ENCODE results near the gene IRF9. TPM values are rescaled to one million over a fixed set of nuclear protein-coding genes. Genes with fewer than 3 reads are reported as not detected.

Gene IRF9
- total and polyA plus RNA-seq, 2 of the 13 experiments (the other 11 are each of a cell fraction or from before 2014, with no cell fraction given), result 14.9 to 49.7 TPM

DNA sequence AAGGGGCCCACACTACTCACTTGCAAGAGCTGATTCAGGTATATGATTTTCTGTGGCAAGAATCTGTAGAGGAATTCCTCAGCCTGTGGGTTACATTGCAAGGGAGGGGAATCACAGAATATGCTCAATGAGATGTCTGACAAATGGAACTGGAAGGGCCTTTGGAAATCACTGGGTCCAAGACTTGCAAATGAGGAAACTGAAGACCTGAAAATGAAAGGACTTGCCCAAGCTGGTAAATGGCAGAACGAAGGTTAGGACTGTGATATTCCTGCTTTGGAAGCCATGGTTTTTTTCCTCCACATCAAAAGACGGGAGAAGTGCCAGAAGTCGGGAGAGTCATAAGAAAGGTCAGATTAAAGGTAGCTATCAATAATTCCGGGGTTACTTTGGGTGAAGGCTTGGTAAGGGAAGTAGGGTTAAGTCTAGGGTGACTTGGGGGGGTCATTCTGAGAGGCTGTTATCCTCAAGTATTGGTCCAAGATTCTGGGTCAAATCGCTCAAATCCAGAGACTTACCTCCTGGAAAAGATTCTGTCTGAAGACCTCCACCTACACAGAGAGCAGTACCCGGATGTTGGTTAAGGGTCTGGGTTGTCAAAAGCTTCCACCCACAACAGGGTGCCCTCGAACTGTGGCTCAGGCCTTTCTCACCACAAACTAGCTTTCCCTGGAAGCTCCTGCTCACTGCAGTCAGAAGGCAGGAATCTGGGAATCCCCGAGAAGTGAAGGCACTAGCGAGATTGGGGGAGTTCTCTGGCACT, 15.2 kb upstream of the IRF9 start (continued):
- TF ChIP-seq BRD4 (CRISPR knock-in tag; IDR thresholded peaks at IDR 0.05) (0 out of 2 replicates have a peak, but pooled peaks have one; percentile 6), ZBTB4 (CRISPR knock-in tag; IDR thresholded peaks at IDR 0.05; ENCODE audit: borderline replicate concordance) (peak; percentile 27; the same call in 1 of the 2 replicates), ATF5 (CRISPR knock-in tag; IDR thresholded peaks at IDR 0.05; ENCODE audit: low read depth) (no peak), ZNF724P (CRISPR knock-in tag; IDR thresholded peaks at IDR 0.05; ENCODE audit: borderline replicate concordance) (peak; percentile 75; the same call in 1 of the 2 replicates), ESRRA (CRISPR knock-in tag; IDR thresholded peaks at IDR 0.05; ENCODE audit: low read depth) (no peak; the same call in 1 of the 2 replicates), REL (CRISPR knock-in tag; conservative IDR thresholded peaks at IDR 0.05) (no peak), ZNF34 (CRISPR knock-in tag; IDR thresholded peaks at IDR 0.05; ENCODE audit: borderline replicate concordance) (peak; percentile 73; the same call in 1 of the 2 replicates), STAT6 (CRISPR knock-in tag; IDR thresholded peaks at IDR 0.05; ENCODE audit: borderline replicate concordance) (0 out of 2 replicates have a peak, but pooled peaks have one; percentile 69), ZNF567 (CRISPR knock-in tag; IDR thresholded peaks at IDR 0.05; ENCODE audit: borderline replicate concordance) (0 out of 2 replicates have a peak, but pooled peaks have one; percentile 26), ZFAT (CRISPR knock-in tag; conservative IDR thresholded peaks at IDR 0.05) (no peak), ZNF3 (CRISPR knock-in tag; IDR thresholded peaks at IDR 0.05) (peak; percentile 40; the same call in 1 of the 2 replicates), NR2F1 (CRISPR knock-in tag; IDR thresholded peaks at IDR 0.05) (peak in 1 of 2 experiments; percentile 46; a peak in 1 of 4 replicates), ZNF276 (CRISPR knock-in tag; IDR thresholded peaks at IDR 0.05; ENCODE audit: low read depth) (no peak), DR1 (CRISPR knock-in tag; IDR thresholded peaks at IDR 0.05) (no peak), ZFP36 (IDR thresholded peaks at IDR 0.05; ENCODE audit: borderline replicate concordance, low read depth, low read length, partially characterized antibody) (no peak), SKI (IDR thresholded peaks at IDR 0.05; ENCODE audit: partially characterized antibody) (no peak), RAD21 (CRISPR knock-in tag; IDR thresholded peaks at IDR 0.05) (no peak)

Data from HepG2 (cell line).